Measurements from ENCODE around the gene KLK14. TPM values are rescaled to one million over a fixed set of nuclear protein-coding genes. Genes with fewer than 3 reads are reported as not detected.

KLK14 gene
- total RNA-seq, 2 experiments from 2014 or later: 0.72 to 0.91 TPM

DNA sequence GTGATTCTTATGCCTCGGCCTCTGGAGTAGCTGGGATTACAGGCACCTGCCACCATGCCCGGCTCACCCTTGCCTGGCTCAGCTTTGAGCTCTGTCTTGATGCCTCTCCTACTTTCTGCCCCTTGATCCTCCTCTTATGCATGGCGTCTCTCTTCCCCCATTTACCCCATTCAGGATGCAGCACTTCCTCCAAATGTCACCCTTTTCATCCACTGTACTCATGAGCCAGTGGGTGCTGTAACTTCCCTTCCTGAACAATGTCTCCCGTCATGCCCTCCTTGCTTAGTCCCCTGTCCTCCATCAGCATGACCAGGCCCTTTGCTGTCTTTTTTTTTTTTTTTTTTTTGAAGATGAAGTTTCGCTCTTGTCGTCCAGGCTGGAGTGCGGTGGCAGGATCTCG is 38.6 kb upstream of the KLK14 start:
- H3K27ac Mint-ChIP-seq: peak overlapping the region; percentile 74
- H3K36me3 Mint-ChIP-seq: no peaks in the 10 kb centered on the region
- no peaks in the 10 kb centered on the region for H3K9me3 Mint-ChIP-seq
- H3K4me3 Mint-ChIP-seq: no peak overlapping the region
- POLR2A ChIA-PET: interaction anchor here (2.1 kb wide), 1 partner anchor 10 kb away, joined by 4 read pairs; no protein-coding TSS in a partner anchor
- ATAC-seq (ENCODE audit: low read depth) (no peak), DNase-seq (no peak)
- H3K27me3 Mint-ChIP-seq: peaks cover 8% of the 10 kb centered on the region
- peaks cover 50% of the 10 kb centered on the region for H3K4me1 Mint-ChIP-seq

- POLR2A ChIA-PET: no interaction called here
Observed at GRCh38 chr19:51120160-51120559, 37.5 kb upstream of the KLK14 start.

DNA sequence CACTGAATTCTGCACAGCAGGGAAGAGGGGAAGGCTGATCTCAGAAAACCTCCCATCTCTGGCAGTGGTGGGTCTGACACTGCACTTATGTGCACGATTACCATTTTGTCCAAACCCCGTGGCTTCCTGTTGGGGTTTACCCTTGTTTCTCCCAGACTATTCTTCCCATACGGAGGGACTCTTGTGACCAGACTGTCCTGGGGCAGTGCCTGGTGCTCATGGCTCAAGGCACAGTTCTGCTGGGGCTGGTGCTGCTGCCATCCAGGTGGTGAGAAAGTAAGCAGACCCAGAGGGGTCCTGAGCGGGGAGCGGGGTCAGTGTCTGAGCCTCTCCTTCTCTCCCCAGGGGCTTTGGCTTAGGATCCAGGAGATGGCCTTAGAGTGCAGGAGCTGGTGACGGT is 36.9 kb upstream of the KLK14 start:
- no peaks in the 10 kb centered on the region for H3K36me3 Mint-ChIP-seq
- ATAC-seq (ENCODE audit: low read depth): no peak
- no peaks in the 10 kb centered on the region for H3K9me3 Mint-ChIP-seq
- no peak overlapping the region for H3K4me3 Mint-ChIP-seq
- H3K4me1 Mint-ChIP-seq: peaks cover 55% of the 10 kb centered on the region
- POLR2A ChIA-PET: no interaction called here
- H3K27me3 Mint-ChIP-seq: peaks cover 9% of the 10 kb centered on the region
- DNase-seq: no peak
- no peak overlapping the region for H3K27ac Mint-ChIP-seq

More at GRCh38 chr19:51120160-51120559, 37.5 kb upstream of the KLK14 start:
- Mint-ChIP-seq H3K9me3 (no peaks in the 10 kb centered on the region), H3K27ac (no peak overlapping the region), H3K4me3 (no peak overlapping the region), H3K27me3 (peaks cover 9% of the 10 kb centered on the region), H3K4me1 (peaks cover 55% of the 10 kb centered on the region), H3K36me3 (no peaks in the 10 kb centered on the region)
- no peak for ATAC-seq (ENCODE audit: low read depth)
- no peak for DNase-seq

DNA sequence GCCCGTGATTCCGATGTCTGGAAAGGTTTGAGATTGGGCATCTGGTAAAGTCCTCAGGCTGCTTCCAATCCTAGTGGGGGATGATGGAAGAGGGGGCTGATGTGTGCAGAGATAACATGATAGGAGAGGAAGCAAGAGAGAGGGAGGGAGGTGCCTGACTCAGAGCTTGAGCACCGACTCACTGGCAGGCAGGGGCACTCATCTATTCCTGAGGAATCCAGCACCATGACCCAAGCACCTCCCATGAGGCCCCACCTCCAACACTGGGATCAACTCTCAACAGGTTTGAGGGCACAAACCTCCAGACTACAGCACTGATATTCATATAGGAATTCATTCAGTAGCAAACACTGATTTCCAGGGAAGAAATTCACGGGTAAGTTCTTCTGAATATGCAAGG is 36.4 kb upstream of the KLK14 start:
- POLR2A ChIA-PET: no interaction called here
- Mint-ChIP-seq H3K27me3 (peaks cover 9% of the 10 kb centered on the region), H3K9me3 (no peaks in the 10 kb centered on the region), H3K4me1 (peaks cover 56% of the 10 kb centered on the region), H3K36me3 (no peaks in the 10 kb centered on the region), H3K27ac (no peak overlapping the region), H3K4me3 (no peak overlapping the region)
- no peak for ATAC-seq (ENCODE audit: low read depth)
- no peak for DNase-seq

DNA sequence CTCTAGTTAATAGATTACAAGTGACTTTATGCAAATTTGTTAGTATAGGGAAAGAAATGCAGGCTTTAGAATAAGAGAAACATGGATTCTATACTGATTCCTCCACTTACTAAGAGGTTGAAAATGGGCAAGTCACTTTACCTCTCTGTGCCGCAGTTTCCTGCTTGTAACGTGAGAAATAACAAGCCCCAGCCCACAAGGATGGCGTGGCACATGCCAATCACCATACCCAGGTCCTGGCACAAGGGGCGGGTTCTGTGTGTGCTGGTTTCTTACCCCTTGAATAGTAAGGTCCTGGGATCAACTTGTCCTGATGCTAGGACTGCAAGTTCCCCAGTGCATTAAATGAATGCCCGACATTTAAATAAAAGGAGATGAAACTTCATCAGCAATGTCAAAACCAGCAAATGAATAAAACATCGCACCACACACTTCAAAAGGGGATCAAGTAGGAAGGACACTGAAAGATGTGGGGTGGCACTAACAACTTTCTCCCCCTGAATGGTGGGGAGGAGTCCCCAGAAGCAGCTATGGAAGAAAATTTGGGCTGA is 34.1 kb upstream of the KLK14 start:
- H3K27me3 Mint-ChIP-seq: peaks cover 9% of the 10 kb centered on the region
- H3K27ac Mint-ChIP-seq: no peak overlapping the region
- no peaks in the 10 kb centered on the region for H3K9me3 Mint-ChIP-seq
- no peaks in the 10 kb centered on the region for H3K36me3 Mint-ChIP-seq
- POLR2A ChIA-PET: no interaction called here
- peak overlapping the region; percentile 32 for H3K4me3 Mint-ChIP-seq
- peak; percentile 38 for ATAC-seq (ENCODE audit: low read depth)
- H3K4me1 Mint-ChIP-seq: peaks cover 36% of the 10 kb centered on the region
- no peak for DNase-seq

DNA sequence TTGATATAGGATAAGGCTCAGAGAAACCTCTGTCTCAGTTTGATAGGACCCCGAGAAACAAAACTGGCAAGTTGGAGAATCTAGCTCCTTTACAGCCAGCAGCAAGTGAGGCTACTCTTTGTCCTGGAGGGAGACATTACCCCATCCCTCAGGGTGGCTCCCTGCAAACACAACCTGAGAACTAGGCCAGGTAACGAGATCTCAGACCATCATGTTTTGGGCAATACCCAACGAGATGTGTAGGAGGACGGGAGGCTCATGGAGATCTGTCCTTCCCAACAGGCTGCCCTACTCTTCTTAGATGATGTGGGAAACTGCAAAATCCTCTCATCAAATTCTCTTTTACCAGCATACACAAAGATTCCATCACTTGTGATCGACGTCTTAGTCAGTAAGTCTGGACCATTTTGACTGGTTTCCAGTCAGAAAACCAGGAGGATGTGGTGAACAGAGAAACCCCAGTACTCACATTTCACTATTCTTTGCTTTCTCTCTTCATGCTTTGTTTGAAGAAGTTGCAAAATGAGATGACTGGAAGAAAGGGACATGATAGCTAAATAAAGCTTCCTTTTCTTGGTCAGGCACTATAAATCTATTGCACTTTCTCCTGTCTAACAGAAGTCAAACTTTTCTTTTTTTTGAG is 31.5 kb upstream of the KLK14 start:
- ATAC-seq (ENCODE audit: low read depth) (peak; percentile 76), DNase-seq (no peak)
- Mint-ChIP-seq H3K36me3 (no peaks in the 10 kb centered on the region), H3K4me3 (peak overlapping the region; percentile 26), H3K9me3 (no peaks in the 10 kb centered on the region), H3K27ac (peak overlapping the region; percentile 65), H3K27me3 (peaks cover 9% of the 10 kb centered on the region), H3K4me1 (peaks cover 31% of the 10 kb centered on the region)
- POLR2A ChIA-PET: interaction anchor here (0.5 to 1.4 kb wide), 2 partner anchors 9 to 18 kb away, joined by 3 to 4 read pairs; no protein-coding TSS in a partner anchor

DNA sequence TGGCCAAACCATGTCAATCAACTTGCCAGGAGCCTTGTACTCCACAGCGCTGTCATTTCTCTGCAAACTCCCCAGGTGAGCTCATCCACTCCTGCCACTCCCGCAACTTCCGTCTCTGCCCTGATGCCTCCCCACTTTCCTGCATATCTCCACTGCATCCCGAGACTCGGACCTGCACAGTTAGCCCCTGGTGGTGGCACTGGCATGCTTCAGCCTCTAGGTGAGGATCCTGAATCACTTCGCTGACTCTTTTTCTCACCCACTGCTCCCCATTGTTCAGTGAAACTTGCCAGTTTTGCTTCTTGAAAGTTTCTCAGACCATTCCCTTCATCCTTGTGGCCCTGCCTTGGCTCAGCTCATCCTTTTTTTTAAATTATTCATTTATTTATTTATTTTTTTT is 28.9 kb upstream of the KLK14 start:
- ATAC-seq (ENCODE audit: low read depth) (no peak), DNase-seq (no peak)
- Mint-ChIP-seq H3K9me3 (no peaks in the 10 kb centered on the region), H3K27ac (no peak overlapping the region), H3K4me3 (no peak overlapping the region), H3K36me3 (no peaks in the 10 kb centered on the region), H3K27me3 (peaks cover 2% of the 10 kb centered on the region), H3K4me1 (peaks cover 34% of the 10 kb centered on the region)
- POLR2A ChIA-PET: interaction anchor here (0.7 kb wide), 1 partner anchor 278 kb away, joined by 6 read pairs; no protein-coding TSS in a partner anchor

DNA sequence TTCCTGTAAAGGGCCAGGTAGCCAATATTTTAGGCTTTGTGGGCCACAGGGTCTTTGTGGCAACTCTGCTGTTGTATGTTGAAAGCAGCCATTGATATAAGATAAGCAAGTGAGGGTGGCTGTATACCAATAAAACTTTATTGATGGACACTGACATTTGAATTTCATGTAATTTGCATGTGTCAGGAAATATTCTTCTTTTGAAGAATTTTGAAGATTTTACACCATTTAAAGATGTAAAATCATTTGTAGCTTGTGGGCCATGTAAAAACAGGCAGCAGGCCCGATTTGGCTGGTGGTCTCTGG is 27.9 kb upstream of the KLK14 start:
- DNase-seq: no peak
- Mint-ChIP-seq H3K4me1 (peaks cover 33% of the 10 kb centered on the region), H3K27ac (no peak overlapping the region), H3K36me3 (no peaks in the 10 kb centered on the region), H3K9me3 (no peaks in the 10 kb centered on the region), H3K4me3 (no peak overlapping the region), H3K27me3 (no peaks in the 10 kb centered on the region)
- ATAC-seq (ENCODE audit: low read depth): no peak
- POLR2A ChIA-PET: interaction anchor here (1.0 kb wide), 1 partner anchor 21 kb away, joined by 3 read pairs; no protein-coding TSS in a partner anchor

DNA sequence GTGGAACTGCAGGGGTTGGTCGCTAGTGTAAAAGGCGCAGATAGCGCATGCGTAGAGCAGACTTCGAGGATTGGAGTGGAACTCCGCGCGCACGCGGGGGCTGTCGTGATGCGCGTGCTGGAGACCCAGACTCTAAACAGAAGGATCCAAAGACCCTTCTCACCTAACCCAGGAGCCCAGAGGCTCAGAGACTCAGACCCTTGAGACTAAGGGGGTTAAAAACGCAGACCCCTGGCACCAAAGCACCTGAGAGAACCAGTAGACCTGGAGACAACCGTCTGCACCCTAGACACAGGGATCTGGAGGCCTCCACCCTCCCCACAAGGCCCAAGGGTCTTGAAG is 26.1 kb upstream of the KLK14 start:
- ATAC-seq (ENCODE audit: low read depth): peak; percentile 40
- Mint-ChIP-seq H3K9me3 (no peaks in the 10 kb centered on the region), H3K27ac (peak overlapping the region; percentile 88), H3K27me3 (no peaks in the 10 kb centered on the region), H3K36me3 (no peaks in the 10 kb centered on the region), H3K4me1 (peaks cover 21% of the 10 kb centered on the region), H3K4me3 (peak overlapping the region; percentile 90)
- POLR2A ChIA-PET: interaction anchor here (0.6 to 1.0 kb wide), 2 partner anchors 10 to 23 kb away, joined by 3 read pairs; no protein-coding TSS in a partner anchor
- no peak for DNase-seq

DNA sequence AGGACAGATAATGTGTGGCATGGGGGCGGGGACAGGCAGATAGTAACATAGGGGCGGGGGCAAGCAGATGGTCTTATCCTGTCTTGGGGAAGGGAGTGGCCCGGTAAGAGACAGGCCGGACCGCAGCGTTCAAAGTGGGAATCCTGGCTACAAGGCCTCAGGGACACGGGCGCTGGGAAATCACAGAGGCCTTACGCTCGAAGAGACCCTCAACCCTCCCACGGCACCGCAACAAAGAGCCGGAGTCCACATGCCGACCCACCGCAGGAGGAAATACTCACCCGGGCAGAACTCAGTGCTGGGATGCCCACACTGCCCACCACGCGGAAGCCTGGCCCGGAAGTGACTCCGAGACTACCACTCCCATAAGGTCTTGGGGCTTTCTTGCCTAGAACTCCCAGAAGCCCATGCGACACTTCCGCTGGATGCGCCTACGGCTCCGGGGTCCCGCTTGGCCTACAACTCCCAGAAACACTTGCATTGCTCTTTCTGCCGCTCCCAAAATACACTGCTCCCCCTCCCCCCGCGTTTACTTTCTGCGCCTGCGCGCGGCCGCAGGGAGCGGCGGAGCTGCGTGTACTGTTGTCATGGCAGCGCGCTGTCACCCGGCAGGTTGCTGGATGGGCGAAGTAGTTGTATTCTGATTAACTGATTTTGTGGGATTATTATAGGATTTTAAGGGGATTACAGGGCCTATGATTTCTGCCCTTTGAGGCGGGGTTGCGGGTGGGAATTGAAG is 25.5 kb upstream of the KLK14 start, which contains the start of gene CTU1:
CTU1 (minus strand) TSS at position 344 of the 739 bp plus-strand sequence. CDS start 3,840 bp downstream, outside the sequence.
- Mint-ChIP-seq H3K36me3 (no peaks in the 10 kb centered on the region), H3K4me1 (peaks cover 20% of the 10 kb centered on the region), H3K9me3 (no peaks in the 10 kb centered on the region), H3K4me3 (peak within 1 kb of the TSS; percentile 90), H3K27me3 (no peaks in the 10 kb centered on the region), H3K27ac (peak within 1 kb of the TSS; percentile 88)
- POLR2A ChIA-PET: interaction anchor here (0.6 to 1.0 kb wide), 4 partner anchors 9 to 24 kb away, joined by 3 to 4 read pairs (median 4); no protein-coding TSS in a partner anchor
- DNase-seq (peak; percentile 96), ATAC-seq (ENCODE audit: low read depth) (peak; percentile 96)

GRCh38 chr19:51107406-51108065 is 24.8 kb upstream of the KLK14 start:
- Mint-ChIP-seq H3K27me3 (no peaks in the 10 kb centered on the region), H3K36me3 (peaks cover 2% of the 10 kb centered on the region), H3K4me3 (peak overlapping the region; percentile 90), H3K4me1 (peaks cover 23% of the 10 kb centered on the region), H3K27ac (peak overlapping the region; percentile 88), H3K9me3 (no peaks in the 10 kb centered on the region)
- ATAC-seq (ENCODE audit: low read depth) (no peak), DNase-seq (no peak)
- POLR2A ChIA-PET: interaction anchor here (0.7 to 1.0 kb wide), 2 partner anchors 11 to 15 kb away, joined by 4 read pairs; no protein-coding TSS in a partner anchor

GRCh38 chr19:51103926-51104341 is 21.2 kb upstream of the KLK14 start:
- H3K36me3 Mint-ChIP-seq: peaks cover 6% of the 10 kb centered on the region
- peaks cover 28% of the 10 kb centered on the region for H3K4me1 Mint-ChIP-seq
- DNase-seq: no peak
- POLR2A ChIA-PET: no interaction called here
- no peaks in the 10 kb centered on the region for H3K9me3 Mint-ChIP-seq
- no peak for ATAC-seq (ENCODE audit: low read depth)
- H3K27ac Mint-ChIP-seq: no peak overlapping the region
- H3K27me3 Mint-ChIP-seq: no peaks in the 10 kb centered on the region
- no peak overlapping the region for H3K4me3 Mint-ChIP-seq

- peaks cover 26% of the 10 kb centered on the region for H3K4me1 Mint-ChIP-seq
- H3K9me3 Mint-ChIP-seq: no peaks in the 10 kb centered on the region
- H3K36me3 Mint-ChIP-seq: peaks cover 6% of the 10 kb centered on the region
- no peak overlapping the region for H3K27ac Mint-ChIP-seq
- POLR2A ChIA-PET: no interaction called here
- H3K27me3 Mint-ChIP-seq: no peaks in the 10 kb centered on the region
- H3K4me3 Mint-ChIP-seq: no peak overlapping the region
- DNase-seq (no peak), ATAC-seq (ENCODE audit: low read depth) (no peak)
Observed at GRCh38 chr19:51102991-51103390, 20.3 kb upstream of the KLK14 start.

Data from activated naive CD8-positive, alpha-beta T cell treated with anti-CD3 and anti-CD28 coated beads, Interleukin-2, amount 10 ng/mL, durations not matched to agents 7 days and 5 days (primary cell).